K562 (cell line): ENCODE results near the gene GPR162. TPM values are rescaled to one million over a fixed set of nuclear protein-coding genes. Genes with fewer than 3 reads are reported as not detected.
A peak's percentile ranks its signal among the peaks of the same experiment; 100 is the strongest.

Experiments used
- CXXC5 ChIP-seq: fragments of 250-450 bp; sonication (Bioruptor Pico); IDR thresholded peaks from 2 replicates; pipeline ENCODE4 v1.8.0; 2022; ENCODE audit warnings: inconsistent platforms, mild to moderate bottlenecking, moderate library complexity
- E2F6 ChIP-seq, 2 experiments: IDR thresholded peaks; 2 replicates each; pipeline ENCODE4 v1.6.1; 2011; ENCODE audit warnings: borderline replicate concordance in 1 of 2, control low read depth in 1 of 2, low read depth in 1 of 2, low read length in 1 of 2, mild to moderate bottlenecking in 1 of 2, mixed read lengths in 1 of 2, moderate library complexity in 1 of 2; ENCODE audit not compliant: insufficient read depth in 1 of 2, insufficient read length in 1 of 2, poor library complexity in 1 of 2, severe bottlenecking in 1 of 2; ENCODE audit errors: extremely low read depth in 1 of 2
- ETS1 ChIP-seq: conservative IDR thresholded peaks from 2 replicates; pipeline ENCODE4 v1.6.1; 2011; ENCODE audit warnings: low read depth, mild to moderate bottlenecking, low read length; ENCODE audit not compliant: control insufficient read depth
- MAZ ChIP-seq, 2 experiments: fragments of 450-650 bp in 1 of 2; sonication (generic) in 1 of 2; formaldehyde crosslinking; IDR thresholded peaks in 1 of 2; conservative IDR thresholded peaks in 1 of 2; 2 replicates each; pipeline versions ENCODE4 v1.4.0 to v1.5.0; 2020; ENCODE audit warnings: mild to moderate bottlenecking in 1 of 2, missing genetic modification reagents in 1 of 2
- MCM3 ChIP-seq: fragments of 450-650 bp; IDR thresholded peaks from 2 replicates; pipeline ENCODE4 v1.6.1; 2016
- MTA2 ChIP-seq: fragments of 450-650 bp; IDR thresholded peaks from 2 replicates; pipeline ENCODE4 v1.6.1; 2016; ENCODE audit warnings: low read depth
- NUFIP1 ChIP-seq: fragments of 450-650 bp; IDR thresholded peaks from 2 replicates; pipeline ENCODE4 v1.6.1; 2018; ENCODE audit not compliant: partially characterized antibody
- PHTF2 ChIP-seq: fragments of 250-450 bp; sonication (Bioruptor Pico); IDR thresholded peaks from 2 replicates; pipeline ENCODE4 v1.5.0; 2021; ENCODE audit warnings: mild to moderate bottlenecking
- PKNOX1 ChIP-seq: fragments of 450-650 bp; IDR thresholded peaks from 2 replicates; pipeline ENCODE4 v1.6.1; 2016
- PML ChIP-seq: IDR thresholded peaks from 2 replicates; pipeline ENCODE4 v1.6.1; 2012; ENCODE audit warnings: low read length, inconsistent platforms
- RAD51 ChIP-seq: fragments of 450-650 bp; IDR thresholded peaks from 2 replicates; pipeline ENCODE4 v1.7.1; 2016; ENCODE audit warnings: low read depth, mild to moderate bottlenecking, borderline replicate concordance
- SFPQ ChIP-seq: fragments of 200-400 bp; formaldehyde crosslinking; IDR thresholded peaks from 2 replicates; pipeline ENCODE4 v1.6.1; 2017; ENCODE audit warnings: mild to moderate bottlenecking, low read depth, low read length, moderate library complexity
- SNIP1 ChIP-seq: fragments of 450-650 bp; IDR thresholded peaks from 2 replicates; pipeline ENCODE4 v1.7.1; 2017; ENCODE audit warnings: low read depth, mild to moderate bottlenecking
- SRSF7 ChIP-seq: fragments of 200-400 bp; formaldehyde crosslinking; optimal IDR thresholded peaks from 2 replicates; pipeline ENCODE3; 2017; ENCODE audit warnings: mild to moderate bottlenecking, low read depth, low read length
- TRIM24 ChIP-seq, 2 experiments: fragments of 450-650 bp; IDR thresholded peaks; 2 replicates each; pipeline ENCODE4 v1.6.1; 2016
- TRIM28 ChIP-seq: fragments of 450-650 bp; IDR thresholded peaks from 2 replicates; pipeline ENCODE4 v1.6.1; 2017
- ZBTB9 ChIP-seq: fragments of 450-650 bp; formaldehyde crosslinking; IDR thresholded peaks from 2 replicates; pipeline ENCODE4 v1.4.0; 2020; ENCODE audit warnings: mild to moderate bottlenecking, moderate library complexity
- ZNF512 ChIP-seq: IDR thresholded peaks from 2 replicates; pipeline ENCODE4 v1.6.1; 2016; ENCODE audit warnings: missing genetic modification characterization, missing compliant biosample characterization
- polyA plus RNA-seq, 8 experiments: library from polyadenylated mRNA; depleted of rRNA in 4 of 8; stranded (reverse) in 5 of 8; unstranded in 3 of 8; fragments of >200 nt; fragmentation: Nextera tagmentation in 2 of 8; fragmentation: Illumina TruSeq in 1 of 8; extraction: Ambion mirVana in 2 of 8; extraction: Trizol in 1 of 8; gene quantifications; 2 replicates each; pipeline versions ENCODE4 v1.2.1 to v1.2.3, GENCODE V29; 2011 to 2014; ENCODE audit warnings: inconsistent platforms in 1 of 8, missing spikeins in 1 of 8
- total RNA-seq, 7 experiments: library from RNA; depleted of rRNA in 6 of 7; stranded (reverse); fragments of >200 nt in 6 of 7; fragmentation: Illumina TruSeq in 2 of 7; extraction: Trizol in 2 of 7; gene quantifications; 2 replicates each; pipeline versions ENCODE4 v1.2.1 to v1.2.3, GENCODE V29; 2011 to 2021; ENCODE audit warnings: low replicate concordance in 1 of 7

The GPR162 gene
- total and polyA plus RNA-seq, 9 of the 15 experiments (the other 6 are each of a cell fraction or from before 2014, with no cell fraction given), result 0.65 to 1.8 (median 1.1) TPM; not detected in 2

- no peak for TF ChIP-seq ZBTB9 (CRISPR knock-in tag)
- 0 out of 4 replicates have a peak, but pooled peaks of 1 of the 2 experiments have one; percentile 32 for TF ChIP-seq TRIM24 (IDR thresholded peaks at IDR 0.05)
- TF ChIP-seq TRIM28, result 0 out of 2 replicates have a peak, but pooled peaks have one; percentile 7
- no peak for TF ChIP-seq SNIP1
- no peak for TF ChIP-seq RAD51
- TF ChIP-seq PML, result no peak
- TF ChIP-seq MTA2, result 0 out of 2 replicates have a peak, but pooled peaks have one; percentile 43
- TF ChIP-seq PHTF2, result no peak
- TF ChIP-seq MCM3, result no peak
- TF ChIP-seq MAZ (CRISPR knock-in tag; conservative IDR thresholded peaks at IDR 0.05 in 1 of 2, IDR thresholded peaks at IDR 0.05 in 1 of 2), result peak; percentile 66 to 81
- no peak for TF ChIP-seq ETS1
- TF ChIP-seq PKNOX1, result no peak
- peak; percentile 82 for TF ChIP-seq CXXC5 (CRISPR knock-in tag)
- no peak for TF ChIP-seq ZNF512
- TF ChIP-seq NUFIP1, result no peak
- TF ChIP-seq SRSF7, result no peak
- no peak for TF ChIP-seq SFPQ
- TF ChIP-seq E2F6 (IDR thresholded peaks at IDR 0.05; ENCODE audit: borderline replicate concordance in 1 of 2, extremely low read depth in 1 of 2, insufficient read depth in 1 of 2, insufficient read length in 1 of 2, low read depth in 1 of 2, low read length in 1 of 2, poor library complexity in 1 of 2, severe bottlenecking in 1 of 2), result peak; percentile 42 to 43
These were observed 42.8 kb upstream of the GPR162 start (continued) for GRCh38 chr12:6778574-6779550.
